HG02943 (cell line): Measurements from ENCODE around the gene GATAD1.
"Not testable (repeated sequence)": the region's sequence is repeated elsewhere in the genome, so short reads cannot be mapped to it uniquely, and the experiment has no call there.

Experiments used
- ATAC-seq: cut with Tn5 transposase; IDR thresholded peaks from one replicate; pipeline ENCODE4 v1.9.1; 2021; ENCODE audit warnings: mild to moderate bottlenecking, low read depth, moderate library complexity; ENCODE audit not compliant: unreplicated experiment

GATAD1 gene

GRCh38 chr7:92479146-92479545 lies 31.9 kb downstream of the GATAD1 start:
- ATAC-seq = not testable (repeated sequence)

GRCh38 chr7:92483624-92484023 lies 36.3 kb downstream of the GATAD1 start:
- ATAC-seq = not testable (repeated sequence)

GRCh38 chr7:92484226-92484625 lies 36.9 kb downstream of the GATAD1 start:
- ATAC-seq = not testable (repeated sequence)

- no peak for ATAC-seq
These were observed 38.1 kb downstream of the GATAD1 start for GRCh38 chr7:92485267-92485892.

- ATAC-seq = no peak
These were observed 38.7 kb downstream of the GATAD1 start for GRCh38 chr7:92485974-92486373.

GRCh38 chr7:92487804-92488203 lies 40.5 kb downstream of the GATAD1 start:
- no peak for ATAC-seq

- no peak for ATAC-seq
These were observed 42.4 kb downstream of the GATAD1 start for GRCh38 chr7:92489634-92490033.

GRCh38 chr7:92496876-92497275 lies 49.6 kb downstream of the GATAD1 start:
- ATAC-seq = no peak

GRCh38 chr7:92498557-92498956 lies 51.3 kb downstream of the GATAD1 start:
- no peak for ATAC-seq

- no peak for ATAC-seq
These were observed 56.5 kb downstream of the GATAD1 start for GRCh38 chr7:92503767-92504166.

GRCh38 chr7:92504563-92504962 lies 57.3 kb downstream of the GATAD1 start:
- no peak for ATAC-seq

GRCh38 chr7:92506363-92506762 lies 59.1 kb downstream of the GATAD1 start:
- ATAC-seq = no peak

- no peak for ATAC-seq
These were observed 61.7 kb downstream of the GATAD1 start for GRCh38 chr7:92508946-92509345.
